Neural crest cell (in vitro differentiated cells): ENCODE data around the gene PXDN. TPM values are rescaled to one million over a fixed set of nuclear protein-coding genes. Genes with fewer than 3 reads are reported as not detected.

Experiments
- DNase-seq: peaks from one replicate; pipeline ENCODE4 v3.0.0; 2021; ENCODE audit warnings: low read depth, mixed read lengths, low spot score
- H3K27ac Mint-ChIP-seq: one replicate; pipeline ENCODE4 v1.8.0; 2021; ENCODE audit warnings: mild to moderate bottlenecking, mixed read lengths; ENCODE audit not compliant: unreplicated experiment
- H3K27me3 Mint-ChIP-seq: 2 replicates; pipeline ENCODE4 v1.8.0; 2021; ENCODE audit warnings: low read depth, mild to moderate bottlenecking, mixed read lengths
- H3K36me3 Mint-ChIP-seq: 2 replicates; pipeline ENCODE4 v1.8.0; 2021; ENCODE audit warnings: low read depth, mild to moderate bottlenecking, mixed read lengths
- H3K4me1 Mint-ChIP-seq: 2 replicates; pipeline ENCODE4 v1.8.0; 2021; ENCODE audit warnings: mixed read lengths
- H3K4me3 Mint-ChIP-seq: one replicate; pipeline ENCODE4 v1.8.0; 2021; ENCODE audit warnings: mild to moderate bottlenecking, mixed read lengths
- H3K9me3 Mint-ChIP-seq: 2 replicates; pipeline ENCODE4 v1.8.0; 2021; ENCODE audit warnings: mixed read lengths
- total RNA-seq: library from RNA; stranded (reverse); gene quantifications from 2 replicates; pipeline ENCODE4 v1.2.1, GENCODE V29; 2021
- TF ChIP-seq, protein P1 (sequence below): fragments of 200-600 bp; sonication (generic); conservative IDR thresholded peaks from 2 replicates; pipeline ENCODE4 v1.5.0; 2021; ENCODE audit warnings: antibody characterized with exemption, mild to moderate bottlenecking

PXDN gene
- total RNA-seq, 1 donor from 2014 or later: 218 TPM

DNA sequence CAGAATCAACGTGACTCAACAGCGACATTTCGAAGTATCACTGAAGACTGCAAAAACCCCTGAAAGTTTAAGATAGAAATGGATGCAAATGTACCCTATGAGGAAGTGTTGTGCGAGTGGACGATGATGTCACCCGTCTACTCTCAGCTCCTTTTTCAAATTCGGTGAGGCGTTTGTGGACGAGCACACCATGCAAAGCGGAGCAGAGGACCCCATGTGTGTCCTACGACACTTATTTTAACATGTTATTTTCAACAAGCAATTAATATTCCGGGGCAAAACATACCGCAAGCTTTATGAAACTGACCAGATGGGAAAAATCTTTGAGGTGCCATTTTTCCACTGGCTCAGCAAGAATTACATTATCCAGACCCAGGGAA lies 2.0 kb downstream of the PXDN start:
- H3K9me3 Mint-ChIP-seq: no peaks in the 10 kb centered on the region
- peaks cover 10% of the 10 kb centered on the region for H3K27me3 Mint-ChIP-seq
- H3K36me3 Mint-ChIP-seq: peaks cover 19% of the 10 kb centered on the region
- no peak for DNase-seq
- peaks cover 44% of the 10 kb centered on the region for H3K4me1 Mint-ChIP-seq
- H3K27ac Mint-ChIP-seq: peak overlapping the region; percentile 94
- TF ChIP-seq, protein P1, sequence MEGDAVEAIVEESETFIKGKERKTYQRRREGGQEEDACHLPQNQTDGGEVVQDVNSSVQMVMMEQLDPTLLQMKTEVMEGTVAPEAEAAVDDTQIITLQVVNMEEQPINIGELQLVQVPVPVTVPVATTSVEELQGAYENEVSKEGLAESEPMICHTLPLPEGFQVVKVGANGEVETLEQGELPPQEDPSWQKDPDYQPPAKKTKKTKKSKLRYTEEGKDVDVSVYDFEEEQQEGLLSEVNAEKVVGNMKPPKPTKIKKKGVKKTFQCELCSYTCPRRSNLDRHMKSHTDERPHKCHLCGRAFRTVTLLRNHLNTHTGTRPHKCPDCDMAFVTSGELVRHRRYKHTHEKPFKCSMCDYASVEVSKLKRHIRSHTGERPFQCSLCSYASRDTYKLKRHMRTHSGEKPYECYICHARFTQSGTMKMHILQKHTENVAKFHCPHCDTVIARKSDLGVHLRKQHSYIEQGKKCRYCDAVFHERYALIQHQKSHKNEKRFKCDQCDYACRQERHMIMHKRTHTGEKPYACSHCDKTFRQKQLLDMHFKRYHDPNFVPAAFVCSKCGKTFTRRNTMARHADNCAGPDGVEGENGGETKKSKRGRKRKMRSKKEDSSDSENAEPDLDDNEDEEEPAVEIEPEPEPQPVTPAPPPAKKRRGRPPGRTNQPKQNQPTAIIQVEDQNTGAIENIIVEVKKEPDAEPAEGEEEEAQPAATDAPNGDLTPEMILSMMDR: no peak
- peak overlapping the region; percentile 99 for H3K4me3 Mint-ChIP-seq

DNA sequence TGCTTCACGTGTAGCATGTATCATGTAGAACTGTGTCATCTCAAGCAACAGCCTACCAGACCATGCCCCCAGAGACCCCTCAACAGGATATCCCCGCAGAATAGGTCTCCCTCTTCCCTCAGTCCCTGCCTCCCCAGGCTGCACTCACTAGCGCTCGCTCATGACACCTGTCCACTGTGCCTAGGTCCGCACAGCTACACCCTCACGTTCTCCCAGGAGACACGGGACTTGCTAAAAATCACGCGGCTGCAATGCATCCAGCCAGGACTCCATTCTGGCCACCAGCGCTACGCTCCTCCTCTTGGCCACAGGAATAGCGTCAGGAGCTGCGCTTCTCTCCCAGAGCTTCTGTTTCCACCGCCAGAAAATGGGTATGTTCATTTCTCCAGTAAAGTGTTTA lies 2.5 kb downstream of the PXDN start:
- Mint-ChIP-seq H3K27ac (no peak overlapping the region), H3K4me3 (peak overlapping the region; percentile 99), H3K4me1 (peaks cover 44% of the 10 kb centered on the region), H3K36me3 (peaks cover 16% of the 10 kb centered on the region), H3K27me3 (peaks cover 10% of the 10 kb centered on the region), H3K9me3 (no peaks in the 10 kb centered on the region)
- TF ChIP-seq, protein P1: no peak
- DNase-seq: no peak

DNA sequence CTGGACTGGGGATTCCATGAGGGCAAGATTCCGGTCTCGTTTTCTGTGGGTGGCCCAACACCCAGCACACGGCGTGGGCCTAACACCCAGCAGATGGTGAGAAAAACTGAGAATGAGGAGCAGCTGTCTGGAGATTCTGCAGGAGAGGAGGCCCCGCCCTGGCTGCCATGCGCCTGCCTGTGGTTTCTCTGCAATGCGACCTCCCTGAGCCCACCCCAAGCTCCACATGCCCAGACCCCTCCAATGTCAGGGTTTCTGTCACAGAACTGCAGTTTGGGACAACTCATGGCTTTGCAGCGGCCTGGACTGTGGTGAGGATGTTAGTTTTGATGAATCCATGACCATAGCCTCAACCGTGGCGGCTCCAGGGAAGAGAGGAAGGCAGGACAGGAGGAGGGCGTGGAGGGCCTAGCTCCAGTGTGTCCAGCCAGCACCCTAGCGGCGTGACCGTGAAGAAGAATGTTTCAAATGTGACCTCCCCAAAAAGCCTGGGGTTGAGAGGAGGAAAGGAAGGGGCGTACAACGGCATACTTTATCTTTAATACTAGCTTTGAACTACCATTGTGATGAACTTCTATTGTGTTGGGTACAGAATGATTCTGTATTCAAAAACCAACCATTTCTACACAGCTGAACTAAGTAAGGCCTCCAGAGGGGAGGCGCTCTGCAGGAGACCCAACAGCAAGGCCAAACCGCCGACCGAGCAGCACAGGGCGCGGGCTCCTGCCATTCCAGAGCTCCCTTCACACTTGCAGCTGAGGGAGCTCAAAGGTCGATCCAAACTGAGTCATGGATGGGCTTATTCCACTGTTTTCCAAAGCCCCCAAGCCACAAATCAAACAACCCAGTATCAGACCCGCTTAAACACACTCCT lies 3.4 kb downstream of the PXDN start:
- Mint-ChIP-seq H3K4me1 (peaks cover 41% of the 10 kb centered on the region), H3K36me3 (peaks cover 12% of the 10 kb centered on the region), H3K4me3 (peak overlapping the region; percentile 99), H3K27ac (no peak overlapping the region), H3K9me3 (peaks cover 4% of the 10 kb centered on the region), H3K27me3 (peaks cover 6% of the 10 kb centered on the region)
- DNase-seq: no peak
- TF ChIP-seq, protein P1: no peak

DNA sequence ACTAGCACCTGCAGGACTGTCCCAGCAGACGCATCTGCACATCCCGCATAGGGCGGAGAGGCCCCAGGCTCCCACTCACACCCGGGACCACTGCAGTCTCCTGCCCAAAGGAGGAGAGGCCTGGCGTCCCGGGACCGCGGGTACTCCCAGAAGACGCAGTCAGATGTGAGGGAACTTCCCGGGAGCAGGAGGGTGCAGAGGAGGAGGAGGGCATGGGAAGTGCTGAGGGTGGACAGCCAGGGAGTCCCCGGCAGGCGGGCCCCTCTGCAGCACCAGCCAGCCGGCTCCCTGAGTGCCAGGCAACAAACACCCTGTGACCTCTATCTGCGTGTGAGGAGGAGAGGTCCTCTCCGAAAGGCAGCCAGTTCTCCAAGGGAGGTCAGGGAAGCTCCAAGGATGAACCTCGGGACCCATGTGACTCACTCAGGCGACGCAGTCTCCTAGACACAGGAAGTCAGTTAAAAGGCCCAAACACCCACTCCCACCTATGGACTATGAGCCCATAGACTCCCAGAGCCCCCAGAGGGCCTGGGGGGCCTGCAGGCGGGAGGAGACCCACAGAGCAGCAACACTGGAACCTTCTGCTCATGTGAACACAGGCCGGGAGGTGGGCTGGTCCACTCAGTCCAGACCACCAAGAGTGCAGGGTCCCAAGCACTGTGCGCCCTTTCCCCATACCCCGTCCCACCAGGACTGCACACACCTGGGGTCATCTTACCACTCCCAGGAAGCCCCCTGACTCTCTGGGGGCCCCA lies 4.2 kb downstream of the PXDN start:
- TF ChIP-seq, protein P1: no peak
- no peak overlapping the region for H3K27ac Mint-ChIP-seq
- no peak for DNase-seq
- peaks cover 17% of the 10 kb centered on the region for H3K36me3 Mint-ChIP-seq
- peak overlapping the region; percentile 99 for H3K4me3 Mint-ChIP-seq
- peaks cover 39% of the 10 kb centered on the region for H3K4me1 Mint-ChIP-seq
- peaks cover 6% of the 10 kb centered on the region for H3K27me3 Mint-ChIP-seq
- H3K9me3 Mint-ChIP-seq: peaks cover 5% of the 10 kb centered on the region

DNA sequence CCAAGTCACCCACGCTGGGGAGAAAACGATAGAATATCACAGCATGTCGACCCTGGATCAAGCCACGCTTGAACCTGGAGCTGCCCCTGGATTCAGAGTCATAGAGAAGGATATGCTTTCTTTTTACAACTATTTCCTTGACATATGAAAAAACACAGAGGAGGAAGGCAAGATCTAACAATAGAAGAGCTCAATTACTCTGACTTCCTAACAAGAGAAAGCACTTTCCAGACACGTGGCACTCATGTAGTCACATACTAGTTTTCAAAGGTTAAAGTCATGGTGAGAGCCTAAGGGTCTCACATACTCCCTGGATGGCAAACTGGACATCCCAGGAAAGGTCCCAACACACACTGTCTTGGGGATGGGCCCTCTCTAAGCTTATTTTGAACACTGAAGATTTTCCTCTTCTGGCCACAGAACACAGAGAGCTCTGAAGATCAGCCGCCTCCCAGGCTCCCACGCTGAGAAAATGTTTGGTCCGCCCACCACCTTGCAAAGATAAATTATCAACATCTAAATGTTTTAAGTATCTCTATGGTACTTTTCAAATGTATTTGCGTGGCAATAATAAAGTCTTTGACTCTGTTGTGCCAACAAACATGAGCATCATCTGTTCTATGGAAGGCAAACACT lies 4.9 kb downstream of the PXDN start:
- Mint-ChIP-seq H3K9me3 (peaks cover 8% of the 10 kb centered on the region), H3K4me1 (peaks cover 35% of the 10 kb centered on the region), H3K27me3 (peaks cover 4% of the 10 kb centered on the region), H3K27ac (no peak overlapping the region), H3K36me3 (peaks cover 20% of the 10 kb centered on the region), H3K4me3 (peak overlapping the region; percentile 54)
- TF ChIP-seq, protein P1: no peak
- DNase-seq: no peak
